IMR-90 (cell line): ENCODE measurements around the gene ZBTB39.

Experiments used
- CEBPB ChIP-seq: IDR thresholded peaks from 2 replicates; pipeline ENCODE4 v1.6.1; 2012; ENCODE audit warnings: low read depth, low read length, improper control_type of control experiment
- FOS ChIP-seq: fragments of 150-350 bp; IDR thresholded peaks from 2 replicates; pipeline ENCODE4 v1.6.1; 2016; ENCODE audit warnings: low read depth, low read length
- MAFK ChIP-seq: IDR thresholded peaks from 2 replicates; pipeline ENCODE4 v1.6.1; 2012; ENCODE audit warnings: low read depth, low read length, improper control_type of control experiment
- MXI1 ChIP-seq: IDR thresholded peaks from 2 replicates; pipeline ENCODE4 v1.6.1; 2012; ENCODE audit warnings: low read depth, mild to moderate bottlenecking, low read length, moderate library complexity, borderline replicate concordance
- POLR2A ChIP-seq: IDR thresholded peaks from 2 replicates; pipeline ENCODE4 v1.6.1; 2012; ENCODE audit warnings: mild to moderate bottlenecking, low read depth, low read length
- RAD21 ChIP-seq: IDR thresholded peaks from 2 replicates; pipeline ENCODE4 v1.6.1; 2012; ENCODE audit warnings: low read length, improper control_type of control experiment
- TF ChIP-seq, protein P1 (sequence below): conservative IDR thresholded peaks from 2 replicates; pipeline ENCODE4 v1.5.1; 2012; ENCODE audit warnings: mild to moderate bottlenecking, low read depth, low read length, improper control_type of control experiment
- TF ChIP-seq, protein P2 (sequence below): fragments of 150-350 bp; IDR thresholded peaks from 2 replicates; pipeline ENCODE4 v1.6.1; 2017; ENCODE audit warnings: mild to moderate bottlenecking, antibody characterized with exemption, low read length, low read depth

DNA sequence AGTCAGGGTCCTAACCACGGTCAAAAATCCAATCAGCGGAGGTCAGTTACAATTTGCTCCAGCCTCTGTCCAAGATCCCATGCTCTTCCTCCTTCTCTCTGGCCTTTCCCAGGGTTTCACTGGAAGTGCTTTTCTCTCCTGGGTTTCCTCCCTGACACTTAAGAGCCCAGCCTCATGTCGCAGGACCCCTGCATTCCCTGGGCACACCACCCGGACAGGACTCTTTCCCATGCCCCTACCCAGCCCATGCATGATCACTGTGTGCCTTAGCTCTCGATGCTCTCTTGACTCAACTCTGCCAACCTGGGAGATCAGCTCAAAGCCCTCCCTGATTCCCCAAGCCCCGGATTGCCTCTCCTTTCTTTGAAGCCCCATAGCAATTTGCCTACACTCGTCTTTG, 25.4 kb upstream of the ZBTB39 start:
- TF ChIP-seq, protein P1, sequence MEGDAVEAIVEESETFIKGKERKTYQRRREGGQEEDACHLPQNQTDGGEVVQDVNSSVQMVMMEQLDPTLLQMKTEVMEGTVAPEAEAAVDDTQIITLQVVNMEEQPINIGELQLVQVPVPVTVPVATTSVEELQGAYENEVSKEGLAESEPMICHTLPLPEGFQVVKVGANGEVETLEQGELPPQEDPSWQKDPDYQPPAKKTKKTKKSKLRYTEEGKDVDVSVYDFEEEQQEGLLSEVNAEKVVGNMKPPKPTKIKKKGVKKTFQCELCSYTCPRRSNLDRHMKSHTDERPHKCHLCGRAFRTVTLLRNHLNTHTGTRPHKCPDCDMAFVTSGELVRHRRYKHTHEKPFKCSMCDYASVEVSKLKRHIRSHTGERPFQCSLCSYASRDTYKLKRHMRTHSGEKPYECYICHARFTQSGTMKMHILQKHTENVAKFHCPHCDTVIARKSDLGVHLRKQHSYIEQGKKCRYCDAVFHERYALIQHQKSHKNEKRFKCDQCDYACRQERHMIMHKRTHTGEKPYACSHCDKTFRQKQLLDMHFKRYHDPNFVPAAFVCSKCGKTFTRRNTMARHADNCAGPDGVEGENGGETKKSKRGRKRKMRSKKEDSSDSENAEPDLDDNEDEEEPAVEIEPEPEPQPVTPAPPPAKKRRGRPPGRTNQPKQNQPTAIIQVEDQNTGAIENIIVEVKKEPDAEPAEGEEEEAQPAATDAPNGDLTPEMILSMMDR: no peak
- TF ChIP-seq MXI1: no peak
- no peak for TF ChIP-seq CEBPB
- no peak for TF ChIP-seq MAFK
- TF ChIP-seq POLR2A: no peak
- TF ChIP-seq, protein P2, sequence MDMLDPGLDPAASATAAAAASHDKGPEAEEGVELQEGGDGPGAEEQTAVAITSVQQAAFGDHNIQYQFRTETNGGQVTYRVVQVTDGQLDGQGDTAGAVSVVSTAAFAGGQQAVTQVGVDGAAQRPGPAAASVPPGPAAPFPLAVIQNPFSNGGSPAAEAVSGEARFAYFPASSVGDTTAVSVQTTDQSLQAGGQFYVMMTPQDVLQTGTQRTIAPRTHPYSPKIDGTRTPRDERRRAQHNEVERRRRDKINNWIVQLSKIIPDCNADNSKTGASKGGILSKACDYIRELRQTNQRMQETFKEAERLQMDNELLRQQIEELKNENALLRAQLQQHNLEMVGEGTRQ: no peak
- no peak for TF ChIP-seq RAD21
- TF ChIP-seq FOS: no peak
